HUES48 (cell line): ENCODE measurements around the gene AP2B1.

Source experiments
- H3K27ac ChIP-seq: one replicate; pipeline ENCODE4 v1.7.0; 2013; ENCODE audit warnings: low read depth, low read length, inconsistent platforms
- H3K27me3 ChIP-seq: 2 replicates; pipeline ENCODE4 v1.6.1; 2013; ENCODE audit warnings: mild to moderate bottlenecking, low read length; ENCODE audit not compliant: control insufficient read depth, insufficient read depth
- H3K36me3 ChIP-seq: 2 replicates; pipeline ENCODE4 v1.6.1; 2013; ENCODE audit warnings: low read length; ENCODE audit not compliant: control insufficient read depth, insufficient read depth
- H3K4me1 ChIP-seq: 2 replicates; pipeline ENCODE4 v1.6.1; 2013; ENCODE audit warnings: mild to moderate bottlenecking, low read length; ENCODE audit not compliant: control insufficient read depth, insufficient read depth
- H3K4me3 ChIP-seq: 2 replicates; pipeline ENCODE4 v1.5.1; 2013; ENCODE audit warnings: mild to moderate bottlenecking, low read depth, low read length
- H3K9ac ChIP-seq: 2 replicates; pipeline ENCODE4 v1.6.1; 2013; ENCODE audit warnings: mild to moderate bottlenecking, low read depth, low read length, moderate library complexity
- H3K9me3 ChIP-seq: 2 replicates; pipeline ENCODE4 v1.6.1; 2013; ENCODE audit warnings: low read length; ENCODE audit not compliant: control insufficient read depth, insufficient read depth

The AP2B1 gene

GRCh38 chr17:35727635-35728034 lies 140.5 kb downstream of the AP2B1 start:
- H3K9me3 ChIP-seq: no peaks in the 10 kb centered on the region
- no peak overlapping the region for H3K27ac ChIP-seq
- no peak overlapping the region for H3K4me3 ChIP-seq
- H3K4me1 ChIP-seq: peaks cover 37% of the 10 kb centered on the region
- no peak overlapping the region for H3K9ac ChIP-seq
- peaks cover 32% of the 10 kb centered on the region for H3K36me3 ChIP-seq
- peaks cover 7% of the 10 kb centered on the region for H3K27me3 ChIP-seq

- H3K4me1 ChIP-seq: peaks cover 42% of the 10 kb centered on the region
- H3K9ac ChIP-seq: no peak overlapping the region
- no peaks in the 10 kb centered on the region for H3K9me3 ChIP-seq
- peaks cover 24% of the 10 kb centered on the region for H3K36me3 ChIP-seq
- H3K4me3 ChIP-seq: no peak overlapping the region
- H3K27ac ChIP-seq: no peak overlapping the region
- peaks cover 7% of the 10 kb centered on the region for H3K27me3 ChIP-seq
Observed at GRCh38 chr17:35728551-35728950, 141.4 kb downstream of the AP2B1 start.

- Histone ChIP-seq H3K9ac (no peak overlapping the region), H3K4me1 (peaks cover 42% of the 10 kb centered on the region), H3K9me3 (no peaks in the 10 kb centered on the region), H3K36me3 (peaks cover 16% of the 10 kb centered on the region), H3K4me3 (no peak overlapping the region), H3K27ac (peak overlapping the region; percentile 4), H3K27me3 (peaks cover 7% of the 10 kb centered on the region)
Observed at GRCh38 chr17:35729405-35729833, 142.3 kb downstream of the AP2B1 start.

- Histone ChIP-seq H3K9ac (no peak overlapping the region), H3K4me3 (no peak overlapping the region), H3K27ac (no peak overlapping the region), H3K9me3 (no peaks in the 10 kb centered on the region), H3K36me3 (peaks cover 5% of the 10 kb centered on the region; the same call in 1 of the 2 replicates), H3K27me3 (peaks cover 7% of the 10 kb centered on the region), H3K4me1 (peaks cover 42% of the 10 kb centered on the region)
Observed at GRCh38 chr17:35730400-35731005, 143.4 kb downstream of the AP2B1 start.

- H3K9me3 ChIP-seq: no peaks in the 10 kb centered on the region
- peak within 1 kb of the TSS; percentile 47 for H3K9ac ChIP-seq
- H3K4me1 ChIP-seq: peaks cover 37% of the 10 kb centered on the region
- no peak within 1 kb of the TSS for H3K27ac ChIP-seq
- H3K36me3 ChIP-seq: no peaks in the 10 kb centered on the region
- peaks cover 7% of the 10 kb centered on the region for H3K27me3 ChIP-seq
- peak within 1 kb of the TSS; percentile 82 for H3K4me3 ChIP-seq
Observed at GRCh38 chr17:35731239-35731916, 144.3 kb downstream of the AP2B1 start, which contains the start of gene RASL10B. TSS of gene RASL10B (plus strand) at chr17:35731639. CDS start at chr17:35735185, 3,546 bp downstream.

GRCh38 chr17:35731917-35732805 lies 145.0 kb downstream of the AP2B1 start:
- H3K27me3 ChIP-seq: peaks cover 7% of the 10 kb centered on the region
- peak overlapping the region; percentile 82 for H3K4me3 ChIP-seq
- no peaks in the 10 kb centered on the region for H3K36me3 ChIP-seq
- H3K4me1 ChIP-seq: peaks cover 30% of the 10 kb centered on the region
- H3K27ac ChIP-seq: no peak overlapping the region
- H3K9ac ChIP-seq: peak overlapping the region; percentile 47; the same call in 1 of the 2 replicates
- H3K9me3 ChIP-seq: no peaks in the 10 kb centered on the region

GRCh38 chr17:35732806-35733136 lies 145.6 kb downstream of the AP2B1 start:
- Histone ChIP-seq H3K4me1 (peaks cover 30% of the 10 kb centered on the region), H3K9ac (no peak overlapping the region), H3K27ac (no peak overlapping the region), H3K9me3 (no peaks in the 10 kb centered on the region), H3K4me3 (peak overlapping the region; percentile 82), H3K36me3 (no peaks in the 10 kb centered on the region), H3K27me3 (peaks cover 7% of the 10 kb centered on the region)

GRCh38 chr17:35733366-35733765 lies 146.2 kb downstream of the AP2B1 start:
- Histone ChIP-seq H3K9me3 (no peaks in the 10 kb centered on the region), H3K36me3 (no peaks in the 10 kb centered on the region), H3K4me1 (peaks cover 30% of the 10 kb centered on the region), H3K27ac (no peak overlapping the region), H3K27me3 (peaks cover 10% of the 10 kb centered on the region), H3K9ac (no peak overlapping the region), H3K4me3 (no peak overlapping the region)

GRCh38 chr17:35734396-35734795 lies 147.3 kb downstream of the AP2B1 start:
- no peaks in the 10 kb centered on the region for H3K9me3 ChIP-seq
- no peak overlapping the region for H3K27ac ChIP-seq
- H3K4me3 ChIP-seq: no peak overlapping the region
- H3K9ac ChIP-seq: no peak overlapping the region
- no peaks in the 10 kb centered on the region for H3K36me3 ChIP-seq
- peaks cover 22% of the 10 kb centered on the region for H3K4me1 ChIP-seq
- peaks cover 20% of the 10 kb centered on the region for H3K27me3 ChIP-seq

- H3K4me1 ChIP-seq: peaks cover 16% of the 10 kb centered on the region
- H3K36me3 ChIP-seq: no peaks in the 10 kb centered on the region
- H3K4me3 ChIP-seq: no peak overlapping the region
- no peaks in the 10 kb centered on the region for H3K9me3 ChIP-seq
- no peak overlapping the region for H3K9ac ChIP-seq
- H3K27ac ChIP-seq: no peak overlapping the region
- peaks cover 28% of the 10 kb centered on the region for H3K27me3 ChIP-seq
Observed at GRCh38 chr17:35735036-35735805, 148.1 kb downstream of the AP2B1 start.
